AG08396 (cell line): ENCODE results near the gene CD58.
"Not testable (repeated sequence)": the region's sequence is repeated elsewhere in the genome, so short reads cannot be mapped to it uniquely, and the experiment has no call there.

ENCODE experiments used
- DNase-seq: peaks from one replicate; pipeline ENCODE4 v3.0.0; 2012; ENCODE audit warnings: low spot score, mixed read lengths

Gene CD58

DNA sequence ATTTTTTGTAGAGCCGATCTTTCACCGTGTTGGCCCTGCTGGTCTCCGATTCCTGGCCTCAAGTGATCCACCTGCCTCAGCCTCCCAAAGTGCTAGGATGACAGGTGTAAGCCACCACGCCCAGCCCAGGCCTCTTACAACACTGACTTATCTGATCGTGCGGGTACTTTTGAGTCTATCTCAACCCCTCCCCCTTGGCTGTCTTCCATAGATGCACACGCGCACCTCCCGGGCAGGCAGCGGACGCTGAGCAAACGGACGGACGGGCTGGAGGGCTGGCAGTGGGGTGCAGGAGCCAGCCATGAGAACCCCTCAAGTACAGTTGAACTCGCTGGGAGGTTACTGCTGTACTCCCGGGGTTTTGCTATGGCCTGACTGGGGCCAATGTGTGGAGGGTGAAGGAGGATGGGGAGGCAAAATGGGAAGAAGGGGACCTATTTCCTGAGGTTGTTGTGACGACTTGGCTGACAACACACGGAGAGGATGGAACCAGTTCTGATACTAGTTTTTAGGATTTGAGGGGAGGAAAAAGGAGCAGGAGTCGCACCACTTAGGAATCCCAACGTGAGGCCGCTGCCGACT is 959 bp downstream of the CD58 start:
- DNase-seq = no peak

GRCh38 chr1:116569381-116569670 is 1.5 kb downstream of the CD58 start:
- no peak for DNase-seq

- DNase-seq = no peak
Measured at GRCh38 chr1:116568662-116569380, 2.0 kb downstream of the CD58 start.

- DNase-seq = no peak
Measured at GRCh38 chr1:116567790-116568661, 2.8 kb downstream of the CD58 start.

DNA sequence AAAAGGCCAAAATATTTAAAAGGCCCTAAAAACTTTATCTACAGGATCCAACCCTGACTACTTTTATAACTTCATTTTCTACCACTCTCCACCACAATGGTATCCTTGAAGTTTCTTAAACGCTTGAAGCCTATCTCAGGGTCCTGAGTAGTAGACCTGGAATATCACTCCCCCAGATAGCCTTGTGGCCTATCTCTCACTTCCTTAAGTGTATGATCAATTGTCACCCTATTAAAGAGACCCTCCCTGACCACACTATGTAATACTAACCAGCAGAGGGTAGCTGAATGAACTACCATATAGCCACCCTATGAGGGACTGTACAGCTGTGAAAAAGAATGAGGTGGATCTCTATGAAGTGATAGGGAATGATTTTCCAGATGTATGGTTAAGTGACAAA is 5.6 kb downstream of the CD58 start:
- no peak for DNase-seq

GRCh38 chr1:116564426-116564825 is 6.4 kb downstream of the CD58 start:
- DNase-seq = no peak

GRCh38 chr1:116562465-116562864 is 8.4 kb downstream of the CD58 start:
- DNase-seq = not testable (repeated sequence)

DNA sequence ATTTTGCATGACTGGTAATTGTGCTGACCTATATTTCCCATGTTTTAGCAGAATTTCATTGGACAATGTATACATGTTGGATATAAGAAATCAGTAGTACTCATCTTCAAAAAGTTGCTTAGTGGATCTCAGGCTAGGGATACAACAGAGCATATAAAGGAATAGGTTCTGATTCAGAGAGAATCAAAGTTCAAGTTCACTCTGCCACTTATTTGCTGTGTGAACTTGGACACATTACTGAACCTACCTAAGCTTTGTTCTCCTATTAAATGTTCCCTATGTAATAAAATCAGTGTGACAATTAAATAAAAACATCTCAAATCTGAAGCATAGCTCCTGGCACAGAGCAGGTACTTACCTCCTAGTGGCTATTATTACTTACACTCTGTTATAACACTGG is 9.3 kb downstream of the CD58 start:
- no peak for DNase-seq

DNA sequence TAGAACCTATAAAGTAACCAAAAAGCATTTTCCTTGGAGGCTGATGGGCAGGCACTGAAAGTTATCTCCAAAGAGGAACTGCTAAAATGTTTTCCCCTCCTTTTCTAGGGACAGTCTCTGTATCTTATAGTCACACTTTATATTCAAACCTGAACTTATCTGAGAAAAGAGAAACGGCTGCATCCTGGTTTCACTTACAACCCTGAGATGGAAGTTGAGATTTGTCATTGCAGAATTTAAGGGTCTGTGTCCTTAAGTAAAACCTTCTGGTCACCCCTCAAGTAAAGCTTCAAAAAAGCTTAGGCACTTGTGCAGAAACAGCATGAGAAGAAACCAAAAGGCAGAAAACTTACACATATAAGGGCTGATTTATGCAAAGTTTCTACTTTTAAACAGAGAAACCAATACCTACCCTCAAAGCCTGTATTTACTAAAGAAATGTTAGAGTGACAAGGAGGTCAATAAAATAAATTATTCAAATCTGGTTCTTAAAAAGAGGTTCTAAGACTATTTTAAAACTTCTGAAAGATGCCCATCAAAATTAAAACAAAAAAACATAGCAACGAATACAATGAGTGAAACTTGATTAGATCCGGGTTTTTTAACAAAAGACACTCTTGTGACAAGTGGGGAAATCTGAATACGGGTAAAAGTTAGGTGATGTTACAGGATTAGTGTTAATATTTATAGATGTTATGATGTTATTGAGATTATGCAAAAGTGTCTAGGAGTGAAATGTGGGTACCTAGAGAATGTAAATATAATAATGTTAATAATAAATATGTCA is 9.9 kb downstream of the CD58 start:
- DNase-seq = no peak

DNA sequence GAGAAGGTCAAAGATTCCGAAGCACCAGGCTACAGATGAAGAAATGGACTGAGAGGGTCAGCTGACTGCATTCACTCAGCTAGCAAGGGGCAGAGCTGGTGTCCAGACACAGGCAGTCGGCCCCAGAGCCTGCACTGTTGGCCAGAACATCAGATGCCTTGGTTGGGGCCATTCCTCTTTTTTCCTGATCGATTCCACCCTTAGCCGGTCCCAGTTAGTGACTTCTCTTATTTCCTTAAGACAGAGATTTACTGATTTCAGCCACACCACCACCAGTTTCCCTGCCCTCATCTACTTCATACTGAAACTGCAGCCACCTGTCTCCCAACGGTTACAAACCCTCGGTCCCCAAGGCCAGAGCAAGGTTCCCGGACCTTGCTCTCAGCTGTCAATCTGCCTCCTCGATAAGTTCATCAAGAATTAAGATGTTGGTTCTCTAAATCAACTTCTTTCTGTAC is 11.5 kb downstream of the CD58 start:
- DNase-seq = no peak

GRCh38 chr1:116558571-116558970 is 12.3 kb downstream of the CD58 start:
- no peak for DNase-seq

- no peak for DNase-seq
Measured at GRCh38 chr1:116558140-116558549, 12.7 kb downstream of the CD58 start.

- no peak for DNase-seq
Measured at GRCh38 chr1:116557323-116557878, 13.4 kb downstream of the CD58 start.

DNA sequence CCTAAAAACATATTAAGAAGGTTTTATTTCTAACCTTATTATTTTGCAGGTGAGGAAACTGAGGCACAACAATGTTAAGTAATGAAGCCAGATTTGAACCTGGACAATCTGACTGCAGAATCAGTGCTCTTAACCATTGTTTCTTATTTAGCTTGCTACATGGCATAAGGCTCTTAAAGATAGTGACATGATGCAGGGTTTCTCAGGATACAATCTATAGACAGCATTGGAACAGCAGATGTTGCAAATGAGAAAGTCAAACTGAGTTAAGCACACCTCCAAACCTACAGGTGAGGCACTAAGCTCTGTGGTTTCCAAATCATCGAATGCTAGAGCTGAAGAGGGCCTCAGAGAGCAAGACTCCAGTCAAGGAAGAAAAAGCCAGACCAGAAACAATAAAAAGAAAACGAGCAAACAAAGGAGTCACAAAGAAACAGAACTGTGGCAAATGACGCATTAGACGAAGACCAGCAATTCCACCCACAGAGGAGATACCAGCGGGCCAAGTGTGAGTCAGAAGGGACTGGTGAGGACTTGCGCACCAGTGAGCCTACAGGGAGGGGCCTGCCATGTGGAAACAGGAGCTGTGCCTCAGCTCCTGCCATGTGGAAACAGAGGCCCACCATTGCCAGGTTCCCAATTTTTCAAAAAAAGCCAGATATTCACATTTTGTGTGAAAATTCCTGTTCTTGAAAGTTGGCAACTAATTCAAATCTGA is 14.4 kb downstream of the CD58 start:
- no peak for DNase-seq

GRCh38 chr1:116554924-116555323 is 15.9 kb downstream of the CD58 start:
- DNase-seq = no peak

- DNase-seq = no peak
Measured at GRCh38 chr1:116553386-116554115, 17.3 kb downstream of the CD58 start.

GRCh38 chr1:116546354-116546977 is 24.4 kb downstream of the CD58 start:
- DNase-seq = no peak

- no peak for DNase-seq
Measured at GRCh38 chr1:116545359-116545705, 25.5 kb downstream of the CD58 start.

DNA sequence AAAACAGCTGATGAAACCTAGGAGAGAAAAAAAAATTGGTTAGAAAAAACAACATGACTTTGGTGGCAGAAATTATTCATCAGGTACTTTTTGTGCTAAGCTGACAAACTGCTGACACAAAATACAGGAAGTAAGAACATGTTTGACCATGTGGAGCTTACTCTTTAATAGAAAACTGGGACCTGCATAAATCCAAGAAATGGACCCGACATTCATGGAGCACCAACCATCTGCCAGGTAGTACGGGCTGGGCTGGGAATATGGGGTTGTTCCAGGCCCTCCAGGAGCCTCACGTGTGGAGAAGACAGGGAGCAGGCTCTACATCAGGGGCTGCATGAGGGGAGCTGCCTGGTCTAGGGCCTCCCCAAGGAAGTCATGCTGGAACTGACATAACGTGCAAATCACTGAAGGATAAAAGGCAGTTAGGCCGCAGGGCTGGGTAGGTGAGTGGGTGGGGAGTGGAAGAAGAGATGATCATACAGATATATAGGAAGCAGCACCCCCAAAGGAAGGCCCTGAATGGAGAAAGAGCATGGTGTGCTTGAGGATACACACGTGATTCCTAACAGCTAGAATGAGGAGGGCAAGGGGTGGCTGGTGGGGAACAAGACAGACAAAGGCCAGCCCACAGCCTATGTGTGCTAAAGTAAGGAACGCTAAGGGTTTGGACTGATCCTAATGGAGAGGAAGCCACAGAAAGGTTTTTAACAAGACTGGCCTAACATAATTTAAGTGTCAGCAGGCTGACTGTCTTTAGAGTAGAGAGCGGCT is 26.1 kb downstream of the CD58 start:
- DNase-seq = no peak

- DNase-seq = no peak
Measured at GRCh38 chr1:116540088-116540487, 30.7 kb downstream of the CD58 start.
